K562 (cell line): ENCODE results near the gene BAIAP3. TPM values are rescaled to one million over a fixed set of nuclear protein-coding genes. Genes with fewer than 3 reads are reported as not detected.

Source experiments
- ADNP ChIP-seq: fragments of 200-800 bp; sonication (Bioruptor generic); IDR thresholded peaks from 2 replicates; pipeline ENCODE4 v1.6.1; 2016; ENCODE audit warnings: missing genetic modification characterization, missing compliant biosample characterization
- E2F3 ChIP-seq: fragments of 250-450 bp; sonication (Bioruptor Pico); IDR thresholded peaks from 2 replicates; pipeline ENCODE4 v1.4.0; 2020; ENCODE audit warnings: mild to moderate bottlenecking
- EP400 ChIP-seq: fragments of 450-650 bp; IDR thresholded peaks from 2 replicates; pipeline ENCODE4 v1.6.1; 2017; ENCODE audit warnings: antibody characterized with exemption, mild to moderate bottlenecking, moderate library complexity
- ERF ChIP-seq: fragments of 450-650 bp; formaldehyde crosslinking; IDR thresholded peaks from 2 replicates; pipeline ENCODE4 v1.4.0; 2020; ENCODE audit warnings: mild to moderate bottlenecking, mixed read lengths
- FUS ChIP-seq: fragments of 200-400 bp; formaldehyde crosslinking; optimal IDR thresholded peaks from 2 replicates; pipeline ENCODE3; 2017; ENCODE audit warnings: low read depth, low read length
- GTF2F1 ChIP-seq: IDR thresholded peaks from 2 replicates; pipeline ENCODE4 v1.6.1; 2011; ENCODE audit warnings: low read depth, low read length, improper control_type of control experiment
- MAFF ChIP-seq: IDR thresholded peaks from 2 replicates; pipeline ENCODE4 v1.6.1; 2012; ENCODE audit warnings: low read length, improper control_type of control experiment
- MCM3 ChIP-seq: fragments of 450-650 bp; IDR thresholded peaks from 2 replicates; pipeline ENCODE4 v1.6.1; 2016
- MTA3 ChIP-seq: fragments of 450-650 bp; formaldehyde crosslinking; IDR thresholded peaks from 2 replicates; pipeline ENCODE4 v1.6.1; 2017; ENCODE audit warnings: mild to moderate bottlenecking, borderline replicate concordance
- POLR3A ChIP-seq: IDR thresholded peaks from 2 replicates; pipeline ENCODE4 v1.6.1; 2011; ENCODE audit warnings: borderline replicate concordance, mild to moderate bottlenecking, moderate library complexity; ENCODE audit not compliant: insufficient read length, insufficient read depth; ENCODE audit errors: extremely low read depth
- PTTG1 ChIP-seq: fragments of 450-650 bp; IDR thresholded peaks from 2 replicates; pipeline ENCODE4 v1.6.1; 2016; ENCODE audit warnings: low read depth, mild to moderate bottlenecking, missing genetic modification characterization, missing compliant biosample characterization
- PURB ChIP-seq: sonication (generic); formaldehyde crosslinking; IDR thresholded peaks from 2 replicates; pipeline ENCODE4 v1.9.0; 2021; ENCODE audit warnings: low read depth, mild to moderate bottlenecking, missing genetic modification reagents
- RB1 ChIP-seq: fragments of 450-650 bp; IDR thresholded peaks from 2 replicates; pipeline ENCODE4 v1.6.1; 2017; ENCODE audit warnings: low read depth, mild to moderate bottlenecking
- SMARCA4 ChIP-seq: fragments of 450-650 bp; IDR thresholded peaks from 2 replicates; pipeline ENCODE4 v1.6.1; 2016
- TOE1 ChIP-seq, 2 experiments: fragments of 450-650 bp in 1 of 2; sonication (generic) in 1 of 2; formaldehyde crosslinking in 1 of 2; IDR thresholded peaks; 2 replicates each; pipeline versions ENCODE4 v1.7.1 to v1.8.0; 2016 to 2022; ENCODE audit warnings: borderline replicate concordance in 2 of 2, mild to moderate bottlenecking in 2 of 2, antibody characterized with exemption in 1 of 2, inconsistent platforms in 1 of 2, low read depth in 1 of 2, missing genetic modification reagents in 1 of 2, moderate library complexity in 1 of 2
- ZFX ChIP-seq: sonication (generic); formaldehyde crosslinking; IDR thresholded peaks from 2 replicates; pipeline ENCODE4 v1.8.0; 2022; ENCODE audit warnings: mild to moderate bottlenecking, missing genetic modification reagents, moderate library complexity
- ZKSCAN3 ChIP-seq: fragments of 250-450 bp; sonication (Bioruptor Pico); IDR thresholded peaks from 2 replicates; pipeline ENCODE4 v1.4.0; 2020
- ZNF24 ChIP-seq: fragments of 450-650 bp; IDR thresholded peaks from 2 replicates; pipeline ENCODE4 v1.6.1; 2016
- ZNF431 ChIP-seq: sonication (generic); formaldehyde crosslinking; IDR thresholded peaks from 2 replicates; pipeline ENCODE4 v1.8.0; 2022; ENCODE audit warnings: mild to moderate bottlenecking, missing genetic modification reagents
- ZNF551 ChIP-seq: fragments of 250-450 bp; sonication (Bioruptor Pico); IDR thresholded peaks from 2 replicates; pipeline ENCODE4 v1.5.0; 2021; ENCODE audit warnings: mild to moderate bottlenecking, moderate library complexity
- polyA plus RNA-seq, 8 experiments: library from polyadenylated mRNA; depleted of rRNA in 4 of 8; stranded (reverse) in 5 of 8; unstranded in 3 of 8; fragments of >200 nt; fragmentation: Nextera tagmentation in 2 of 8; fragmentation: Illumina TruSeq in 1 of 8; extraction: Ambion mirVana in 2 of 8; extraction: Trizol in 1 of 8; gene quantifications; 2 replicates each; pipeline versions ENCODE4 v1.2.1 to v1.2.3, GENCODE V29; 2011 to 2014; ENCODE audit warnings: inconsistent platforms in 1 of 8, missing spikeins in 1 of 8
- total RNA-seq, 7 experiments: library from RNA; depleted of rRNA in 6 of 7; stranded (reverse); fragments of >200 nt in 6 of 7; fragmentation: Illumina TruSeq in 2 of 7; extraction: Trizol in 2 of 7; gene quantifications; 2 replicates each; pipeline versions ENCODE4 v1.2.1 to v1.2.3, GENCODE V29; 2011 to 2021; ENCODE audit warnings: low replicate concordance in 1 of 7
- TF ChIP-seq, protein P1 (sequence below): fragments of 150-350 bp; IDR thresholded peaks from 2 replicates; pipeline ENCODE4 v1.6.1; 2014; ENCODE audit warnings: low read depth, mild to moderate bottlenecking, low read length, borderline replicate concordance
- TF ChIP-seq, protein P2 (sequence below): fragments of 450-650 bp; formaldehyde crosslinking; IDR thresholded peaks from 2 replicates; pipeline ENCODE4 v1.4.0; 2020; ENCODE audit warnings: mild to moderate bottlenecking
- TF ChIP-seq, protein P3 (sequence below): fragments of 450-650 bp; IDR thresholded peaks from 2 replicates; pipeline ENCODE4 v1.6.1; 2016
- TF ChIP-seq, protein P4 (sequence below): sonication (generic); formaldehyde crosslinking; IDR thresholded peaks from 2 replicates; pipeline ENCODE4 v1.9.0; 2022; ENCODE audit warnings: mild to moderate bottlenecking, missing genetic modification reagents

Gene BAIAP3
- total and polyA plus RNA-seq, 9 of the 15 experiments (the other 6 are each of a cell fraction or from before 2014, with no cell fraction given): 0.03 to 4.5 (median 0.57) TPM; not detected in 1

DNA sequence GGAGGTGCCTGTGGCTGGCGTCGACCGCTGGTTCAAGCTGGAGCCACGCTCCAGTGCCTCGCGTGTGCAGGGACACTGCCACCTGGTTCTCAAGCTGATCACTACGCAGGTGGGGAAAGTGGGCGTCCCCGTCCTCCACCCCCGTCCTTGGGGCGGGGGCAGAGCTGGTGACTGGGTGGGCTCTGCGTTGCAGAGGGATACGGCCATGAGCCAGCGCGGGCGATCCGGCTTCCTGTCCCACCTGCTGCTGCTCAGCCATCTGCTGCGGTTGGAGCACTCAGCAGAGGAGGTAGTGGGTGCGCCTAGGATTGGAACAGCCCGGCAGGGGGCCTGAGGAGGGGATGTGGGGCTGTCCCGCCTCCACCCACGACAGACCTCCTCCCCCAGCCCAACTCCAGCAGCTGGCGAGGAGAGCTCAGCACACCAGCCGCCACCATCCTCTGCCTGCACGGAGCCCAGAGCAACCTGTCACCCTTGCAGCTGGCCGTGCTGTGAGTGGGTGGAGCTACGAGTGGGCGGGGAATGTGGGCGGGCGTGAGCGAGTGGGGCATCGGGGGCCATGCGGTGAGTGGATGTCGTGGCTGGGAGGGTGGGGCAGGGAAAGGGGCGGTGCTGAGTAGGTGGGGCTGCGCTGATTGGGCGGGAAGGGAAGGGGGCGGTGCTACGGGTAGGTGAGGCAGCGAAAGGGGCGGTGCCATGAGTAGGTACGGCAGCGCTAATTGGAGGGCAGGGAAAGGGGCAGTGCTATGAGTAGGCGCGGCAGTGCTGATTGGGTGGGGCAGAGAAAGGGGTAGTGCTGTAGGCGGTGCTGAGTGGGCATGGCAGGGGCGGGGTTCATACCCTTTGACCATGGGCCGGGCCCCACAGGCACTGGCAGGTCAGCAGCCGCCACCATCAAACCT, 9.3 kb downstream of the BAIAP3 start (continued):
- TF ChIP-seq, protein P1, sequence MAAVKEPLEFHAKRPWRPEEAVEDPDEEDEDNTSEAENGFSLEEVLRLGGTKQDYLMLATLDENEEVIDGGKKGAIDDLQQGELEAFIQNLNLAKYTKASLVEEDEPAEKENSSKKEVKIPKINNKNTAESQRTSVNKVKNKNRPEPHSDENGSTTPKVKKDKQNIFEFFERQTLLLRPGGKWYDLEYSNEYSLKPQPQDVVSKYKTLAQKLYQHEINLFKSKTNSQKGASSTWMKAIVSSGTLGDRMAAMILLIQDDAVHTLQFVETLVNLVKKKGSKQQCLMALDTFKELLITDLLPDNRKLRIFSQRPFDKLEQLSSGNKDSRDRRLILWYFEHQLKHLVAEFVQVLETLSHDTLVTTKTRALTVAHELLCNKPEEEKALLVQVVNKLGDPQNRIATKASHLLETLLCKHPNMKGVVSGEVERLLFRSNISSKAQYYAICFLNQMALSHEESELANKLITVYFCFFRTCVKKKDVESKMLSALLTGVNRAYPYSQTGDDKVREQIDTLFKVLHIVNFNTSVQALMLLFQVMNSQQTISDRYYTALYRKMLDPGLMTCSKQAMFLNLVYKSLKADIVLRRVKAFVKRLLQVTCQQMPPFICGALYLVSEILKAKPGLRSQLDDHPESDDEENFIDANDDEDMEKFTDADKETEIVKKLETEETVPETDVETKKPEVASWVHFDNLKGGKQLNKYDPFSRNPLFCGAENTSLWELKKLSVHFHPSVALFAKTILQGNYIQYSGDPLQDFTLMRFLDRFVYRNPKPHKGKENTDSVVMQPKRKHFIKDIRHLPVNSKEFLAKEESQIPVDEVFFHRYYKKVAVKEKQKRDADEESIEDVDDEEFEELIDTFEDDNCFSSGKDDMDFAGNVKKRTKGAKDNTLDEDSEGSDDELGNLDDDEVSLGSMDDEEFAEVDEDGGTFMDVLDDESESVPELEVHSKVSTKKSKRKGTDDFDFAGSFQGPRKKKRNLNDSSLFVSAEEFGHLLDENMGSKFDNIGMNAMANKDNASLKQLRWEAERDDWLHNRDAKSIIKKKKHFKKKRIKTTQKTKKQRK: peak; percentile 58; the same call in 1 of the 2 replicates
- TF ChIP-seq FUS (no peak), RB1 (no peak), ZNF551 (CRISPR knock-in tag) (no peak), ZKSCAN3 (no peak), GTF2F1 (no peak), ZNF431 (CRISPR knock-in tag) (no peak), ZFX (no peak), MCM3 (no peak), MTA3 (no peak), MAFF (no peak), TOE1 (IDR thresholded peaks at IDR 0.05; ENCODE audit: borderline replicate concordance) (no peak), TOE1 (CRISPR knock-in tag; IDR thresholded peaks at IDR 0.05; ENCODE audit: borderline replicate concordance, low read depth) (no peak), ADNP (no peak), EP400 (no peak), SMARCA4 (no peak), PTTG1 (tag) (no peak), E2F3 (CRISPR knock-in tag) (no peak), ZNF24 (no peak), ERF (no peak), PURB (CRISPR knock-in tag) (no peak), POLR3A (no peak)
- TF ChIP-seq, protein P2, sequence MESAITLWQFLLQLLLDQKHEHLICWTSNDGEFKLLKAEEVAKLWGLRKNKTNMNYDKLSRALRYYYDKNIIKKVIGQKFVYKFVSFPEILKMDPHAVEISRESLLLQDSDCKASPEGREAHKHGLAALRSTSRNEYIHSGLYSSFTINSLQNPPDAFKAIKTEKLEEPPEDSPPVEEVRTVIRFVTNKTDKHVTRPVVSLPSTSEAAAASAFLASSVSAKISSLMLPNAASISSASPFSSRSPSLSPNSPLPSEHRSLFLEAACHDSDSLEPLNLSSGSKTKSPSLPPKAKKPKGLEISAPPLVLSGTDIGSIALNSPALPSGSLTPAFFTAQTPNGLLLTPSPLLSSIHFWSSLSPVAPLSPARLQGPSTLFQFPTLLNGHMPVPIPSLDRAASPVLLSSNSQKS (CRISPR knock-in tag): no peak
- TF ChIP-seq, protein P3, sequence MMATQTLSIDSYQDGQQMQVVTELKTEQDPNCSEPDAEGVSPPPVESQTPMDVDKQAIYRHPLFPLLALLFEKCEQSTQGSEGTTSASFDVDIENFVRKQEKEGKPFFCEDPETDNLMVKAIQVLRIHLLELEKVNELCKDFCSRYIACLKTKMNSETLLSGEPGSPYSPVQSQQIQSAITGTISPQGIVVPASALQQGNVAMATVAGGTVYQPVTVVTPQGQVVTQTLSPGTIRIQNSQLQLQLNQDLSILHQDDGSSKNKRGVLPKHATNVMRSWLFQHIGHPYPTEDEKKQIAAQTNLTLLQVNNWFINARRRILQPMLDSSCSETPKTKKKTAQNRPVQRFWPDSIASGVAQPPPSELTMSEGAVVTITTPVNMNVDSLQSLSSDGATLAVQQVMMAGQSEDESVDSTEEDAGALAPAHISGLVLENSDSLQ: peak; percentile 77
- TF ChIP-seq, protein P4, sequence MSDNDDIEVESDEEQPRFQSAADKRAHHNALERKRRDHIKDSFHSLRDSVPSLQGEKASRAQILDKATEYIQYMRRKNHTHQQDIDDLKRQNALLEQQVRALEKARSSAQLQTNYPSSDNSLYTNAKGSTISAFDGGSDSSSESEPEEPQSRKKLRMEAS: no peak; the same call in 1 of the 2 replicates
